GM19372 (cell line): ENCODE data around the gene ASNS.

Source experiments
- ATAC-seq: cut with Tn5 transposase; IDR thresholded peaks from one replicate; pipeline ENCODE4 v1.9.1; 2021; ENCODE audit warnings: mild to moderate bottlenecking, low read depth, moderate library complexity; ENCODE audit not compliant: unreplicated experiment

Gene ASNS

GRCh38 chr7:97845622-97846203 lies 26.5 kb downstream of the ASNS start:
- no peak for ATAC-seq

- no peak for ATAC-seq
Measured at GRCh38 chr7:97844036-97844435, 28.2 kb downstream of the ASNS start.

- ATAC-seq, result no peak
Measured at GRCh38 chr7:97842772-97843345, 29.3 kb downstream of the ASNS start.

GRCh38 chr7:97842006-97842405 lies 30.2 kb downstream of the ASNS start:
- ATAC-seq, result no peak

GRCh38 chr7:97835296-97836138 lies 36.7 kb downstream of the ASNS start:
- ATAC-seq, result peak; percentile 84

GRCh38 chr7:97819161-97819560 lies 53.0 kb downstream of the ASNS start:
- ATAC-seq, result no peak

GRCh38 chr7:97818066-97818663 lies 54.0 kb downstream of the ASNS start:
- ATAC-seq, result no peak
